Measurements from ENCODE around the gene DSTN.

DNA sequence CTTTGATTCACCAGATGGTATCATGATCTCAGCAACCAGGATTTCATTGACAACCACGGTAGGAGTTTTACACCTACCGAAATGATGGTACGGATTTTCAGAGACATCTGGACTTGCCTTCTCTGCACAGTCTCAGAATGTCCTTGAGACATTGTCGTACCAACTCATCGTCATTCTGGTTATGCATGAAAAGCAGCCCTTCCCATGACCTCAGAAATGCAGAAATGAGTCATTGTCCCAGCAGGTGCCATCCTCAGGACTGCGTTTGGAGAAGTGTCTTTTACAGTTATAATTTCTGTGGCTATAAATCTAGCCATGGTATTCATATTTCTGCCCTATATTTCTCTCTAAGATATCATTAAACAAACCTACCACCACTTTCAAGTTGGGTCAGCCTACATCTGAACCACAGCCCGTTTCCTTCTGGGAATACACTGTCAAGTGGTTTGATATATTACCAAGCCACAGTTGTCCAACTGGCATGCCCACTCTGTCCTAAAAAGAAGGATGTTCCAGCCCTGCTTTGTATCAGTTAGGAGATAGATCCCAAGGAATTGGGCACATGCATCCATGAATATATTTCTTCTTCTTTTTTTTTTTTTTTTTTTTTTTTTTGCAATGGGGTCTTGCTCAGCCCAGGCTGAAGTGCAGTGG is 31.2 kb upstream of the DSTN start:
- TF ChIP-seq CTCF (IDR thresholded peaks at IDR 0.05) (no peak), POLR2A (IDR thresholded peaks at IDR 0.05) (no peak)

Data from breast epithelium (tissue), 3 donors.